Fibroblast of the conjunctiva (primary cell): ENCODE measurements around the gene RAB17.

Experiments
- DNase-seq: peaks from one replicate; pipeline ENCODE4 v3.0.0-alpha.2; 2010; ENCODE audit warnings: low read depth

The RAB17 gene

DNA sequence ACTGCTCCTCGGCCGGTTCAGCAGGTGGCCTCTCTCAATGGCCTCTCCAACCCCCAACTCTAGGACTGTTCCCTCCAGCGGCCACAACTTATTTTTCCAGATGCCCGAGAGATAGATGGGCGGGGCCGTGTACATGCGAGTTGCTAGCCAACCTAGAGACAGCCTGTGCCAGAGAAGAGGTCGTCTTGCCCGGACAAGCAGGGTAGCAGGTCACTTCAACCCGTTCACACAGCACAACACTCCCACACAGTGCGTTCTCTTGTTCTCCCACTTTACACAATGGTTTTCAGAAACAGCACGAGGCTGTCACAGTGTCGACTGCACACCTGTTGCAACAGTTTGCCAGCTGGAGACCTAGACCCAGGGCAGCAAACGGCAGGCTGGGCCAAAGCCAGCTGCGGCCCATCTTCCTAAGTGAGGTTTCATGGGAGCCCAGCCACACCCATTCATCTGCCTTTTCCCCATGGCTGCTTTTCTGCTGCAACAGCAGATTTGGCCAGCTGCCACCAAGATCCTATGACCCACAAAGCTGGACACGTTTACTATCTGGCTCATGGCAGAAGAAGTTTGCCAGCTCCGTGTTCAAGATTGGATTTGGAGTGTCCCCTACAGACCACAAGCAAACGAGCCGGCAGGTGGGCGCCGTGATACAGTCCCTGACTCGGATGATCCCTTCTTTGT lies 31.4 kb downstream of the RAB17 start:
- peak; percentile 75 for DNase-seq

DNA sequence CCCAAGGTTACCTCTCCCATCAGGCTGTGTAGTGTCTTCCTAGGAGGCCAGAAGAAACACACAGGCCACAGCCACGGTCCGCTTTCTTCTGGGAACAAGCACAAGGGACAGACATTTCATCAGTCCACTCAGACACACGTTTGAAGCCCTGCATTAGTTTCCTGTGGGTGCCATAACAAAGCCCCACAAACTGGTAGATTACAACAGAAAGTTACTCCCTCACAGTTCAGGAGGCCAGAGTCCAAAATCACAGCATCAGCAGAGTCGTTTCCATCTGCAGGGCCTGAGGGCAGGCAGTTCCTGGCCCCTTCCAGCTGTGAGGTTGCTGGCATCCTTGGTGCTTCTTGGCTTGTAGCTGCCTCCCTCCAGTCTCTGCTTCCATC lies 32.9 kb downstream of the RAB17 start:
- no peak for DNase-seq

- DNase-seq, result no peak
These were observed 33.5 kb downstream of the RAB17 start for GRCh38 chr2:237556773-237557632.

- DNase-seq, result no peak
These were observed 35.0 kb downstream of the RAB17 start for GRCh38 chr2:237555560-237555959.

- no peak for DNase-seq
These were observed 36.6 kb downstream of the RAB17 start for GRCh38 chr2:237553948-237554347.

- no peak for DNase-seq
These were observed 37.6 kb downstream of the RAB17 start for GRCh38 chr2:237552908-237553307.

- no peak for DNase-seq
These were observed 39.4 kb downstream of the RAB17 start for GRCh38 chr2:237551071-237551574.

DNA sequence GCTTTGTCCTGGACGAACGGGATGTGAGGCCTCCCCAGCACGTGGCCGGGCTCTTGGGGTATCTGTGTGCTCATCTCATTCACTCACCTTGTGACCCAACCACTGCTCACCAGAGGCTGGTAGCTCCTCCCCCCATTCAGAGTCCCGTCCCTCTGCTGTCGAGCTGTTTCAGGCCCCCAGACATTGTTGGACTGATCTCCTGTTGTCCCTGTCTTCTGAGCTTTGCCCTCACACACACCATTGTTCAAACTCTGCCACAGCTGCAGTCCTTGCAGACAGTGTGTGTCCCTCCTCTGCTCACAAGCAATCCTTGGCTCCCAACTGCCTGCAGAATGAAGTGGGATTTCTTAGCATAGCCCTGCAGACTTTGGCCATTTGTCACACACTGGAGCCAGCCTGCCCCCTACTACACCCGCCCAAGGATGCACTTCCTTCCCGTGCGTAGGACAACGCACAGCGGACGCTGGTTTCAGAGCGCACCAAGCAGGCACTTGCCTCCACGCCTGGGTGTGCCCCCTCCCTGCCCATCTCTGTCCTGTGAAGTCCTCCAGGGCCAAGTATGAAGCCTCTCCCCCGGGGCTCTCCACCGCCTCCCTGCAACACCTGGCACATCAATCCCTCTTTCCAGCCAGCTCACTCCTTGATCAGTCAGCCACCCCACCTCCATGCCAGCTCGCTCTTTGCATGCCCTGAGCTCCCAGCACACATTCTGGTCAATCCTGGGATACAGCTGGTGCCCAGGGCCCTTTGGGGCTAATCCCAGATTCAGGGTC lies 40.7 kb downstream of the RAB17 start:
- no peak for DNase-seq

DNA sequence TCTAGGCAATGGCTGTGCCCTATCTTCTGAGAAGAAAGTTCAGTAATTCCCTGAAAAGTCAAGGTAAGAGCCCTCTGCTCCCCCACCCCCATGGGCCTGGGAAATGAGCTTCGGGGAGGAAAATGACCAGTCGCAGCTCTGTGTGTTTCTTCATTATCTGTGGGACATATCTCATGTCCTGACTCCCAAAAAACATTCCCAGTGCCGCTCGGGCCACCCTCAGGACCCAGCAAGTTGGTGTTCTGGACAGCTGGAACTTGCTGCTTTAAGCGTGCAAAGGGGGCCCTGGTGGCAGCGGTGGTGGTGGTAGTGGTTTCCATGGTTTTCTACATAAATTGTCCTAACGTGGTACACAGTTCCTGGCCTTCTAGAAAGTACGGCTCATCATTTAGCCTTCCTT lies 41.3 kb downstream of the RAB17 start:
- no peak for DNase-seq

- DNase-seq, result no peak
These were observed 42.6 kb downstream of the RAB17 start for GRCh38 chr2:237547841-237548416.

- DNase-seq, result no peak
These were observed 43.6 kb downstream of the RAB17 start for GRCh38 chr2:237546876-237547395.

- DNase-seq, result no peak
These were observed 44.3 kb downstream of the RAB17 start for GRCh38 chr2:237546040-237546875.

- no peak for DNase-seq
These were observed 48.4 kb downstream of the RAB17 start for GRCh38 chr2:237542001-237542704.

DNA sequence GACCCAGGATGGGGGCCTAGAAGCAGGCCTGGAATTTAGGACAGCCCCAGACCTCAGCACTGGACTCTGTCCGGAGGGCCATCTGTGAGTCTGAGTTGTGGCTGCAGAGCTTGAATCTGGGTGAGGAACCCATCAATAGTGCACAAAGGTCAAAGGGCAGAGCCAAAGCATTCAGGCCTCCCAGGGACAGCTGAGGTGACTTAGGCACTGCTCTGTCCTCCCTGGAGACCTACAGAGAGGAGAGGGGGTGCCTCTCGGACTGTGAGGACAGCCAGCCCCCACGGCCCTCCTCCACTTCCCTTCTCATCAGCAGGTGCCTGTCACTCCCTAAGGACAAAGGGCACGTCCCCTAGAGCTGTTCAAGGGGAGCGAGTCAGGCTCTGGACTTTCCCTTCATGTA lies 49.3 kb downstream of the RAB17 start:
- DNase-seq, result no peak

DNA sequence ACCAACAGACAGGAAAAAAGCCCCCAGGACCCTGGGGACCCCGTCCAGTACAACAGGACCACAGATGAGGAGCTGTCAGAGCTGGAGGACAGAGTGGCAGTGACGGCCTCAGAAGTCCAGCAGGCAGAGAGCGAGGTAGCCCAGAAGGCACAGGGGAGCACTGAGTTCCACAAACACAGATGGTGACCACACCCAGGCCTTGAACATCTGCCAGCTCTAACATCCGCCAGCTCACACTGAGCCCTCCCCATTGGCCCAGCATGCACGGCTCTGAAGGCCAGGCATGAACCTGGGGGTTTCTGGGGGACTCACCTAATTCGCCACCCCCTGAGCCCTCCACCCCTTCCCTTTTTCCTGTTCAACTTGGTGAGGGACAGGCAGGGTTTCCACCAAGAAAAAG lies 49.7 kb downstream of the RAB17 start:
- DNase-seq, result peak; percentile 71

DNA sequence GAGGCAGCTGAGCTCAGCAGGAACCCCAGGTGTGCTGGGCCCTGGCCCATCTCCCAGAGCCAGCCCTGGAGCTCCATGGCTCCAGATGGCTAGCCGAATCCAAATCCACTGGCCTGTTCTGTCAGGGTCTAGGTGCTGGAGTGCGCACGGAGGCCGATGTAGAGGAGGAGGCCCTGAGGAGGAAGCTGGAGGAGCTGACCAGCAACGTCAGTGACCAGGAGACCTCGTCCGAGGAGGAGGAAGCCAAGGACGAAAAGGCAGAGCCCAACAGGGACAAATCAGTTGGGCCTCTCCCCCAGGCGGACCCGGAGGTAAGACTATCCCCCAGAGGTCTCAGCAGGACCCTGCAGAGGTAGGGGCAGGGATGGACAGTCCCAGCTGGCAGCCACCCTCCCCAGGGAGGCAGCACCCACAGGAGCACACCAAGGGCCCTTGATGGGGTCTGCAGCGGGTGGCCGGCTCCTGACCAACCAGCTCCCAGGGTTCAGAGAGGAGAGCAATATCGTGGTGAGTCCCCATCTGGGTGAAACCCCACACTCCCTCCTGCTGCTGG lies 50.2 kb downstream of the RAB17 start:
- no peak for DNase-seq

DNA sequence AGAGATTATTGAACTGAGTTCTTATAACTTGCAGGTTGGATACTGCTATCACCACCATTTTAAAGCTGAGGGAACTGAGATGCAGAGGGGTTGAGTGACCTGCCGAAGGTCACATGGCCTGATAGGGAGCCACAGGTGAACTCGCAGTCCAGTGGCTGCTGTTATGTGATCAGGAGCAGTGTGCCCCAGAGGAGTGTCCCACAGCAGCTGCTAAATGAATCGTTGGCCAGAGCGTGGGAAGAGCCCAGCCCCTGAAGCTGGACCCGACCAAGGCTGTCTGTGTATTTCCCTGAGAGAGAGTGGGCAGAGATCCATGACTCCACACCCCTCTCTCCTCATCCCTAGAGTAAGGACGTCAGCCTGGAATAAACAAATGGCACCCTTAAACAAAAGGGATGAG lies 50.9 kb downstream of the RAB17 start:
- DNase-seq, result no peak

- no peak for DNase-seq
These were observed 51.6 kb downstream of the RAB17 start for GRCh38 chr2:237538901-237539300.

GRCh38 chr2:237538001-237538720 lies 52.4 kb downstream of the RAB17 start:
- DNase-seq, result no peak
